Keratinocyte (primary cell): ENCODE data around the gene SCARB1.

Experiments used
- EZH2 ChIP-seq: IDR thresholded peaks from one replicate; pipeline ENCODE4 v1.6.1; 2012; ENCODE audit warnings: inconsistent platforms, mild to moderate bottlenecking, low read length, moderate library complexity
- TF ChIP-seq, protein P1 (sequence below), 3 experiments: IDR thresholded peaks in 1 of 3; conservative IDR thresholded peaks in 1 of 3; optimal IDR thresholded peaks in 1 of 3; 2 replicates in 2 of 3; 3 replicates in 1 of 3; pipeline versions ENCODE3 to v1.5.1; 2011; ENCODE audit warnings: low read length in 3 of 3, mild to moderate bottlenecking in 3 of 3, moderate library complexity in 2 of 3, control low read depth in 1 of 3, inconsistent platforms in 1 of 3; ENCODE audit not compliant: insufficient read depth in 2 of 3; ENCODE audit errors: extremely low read depth in 1 of 3

DNA sequence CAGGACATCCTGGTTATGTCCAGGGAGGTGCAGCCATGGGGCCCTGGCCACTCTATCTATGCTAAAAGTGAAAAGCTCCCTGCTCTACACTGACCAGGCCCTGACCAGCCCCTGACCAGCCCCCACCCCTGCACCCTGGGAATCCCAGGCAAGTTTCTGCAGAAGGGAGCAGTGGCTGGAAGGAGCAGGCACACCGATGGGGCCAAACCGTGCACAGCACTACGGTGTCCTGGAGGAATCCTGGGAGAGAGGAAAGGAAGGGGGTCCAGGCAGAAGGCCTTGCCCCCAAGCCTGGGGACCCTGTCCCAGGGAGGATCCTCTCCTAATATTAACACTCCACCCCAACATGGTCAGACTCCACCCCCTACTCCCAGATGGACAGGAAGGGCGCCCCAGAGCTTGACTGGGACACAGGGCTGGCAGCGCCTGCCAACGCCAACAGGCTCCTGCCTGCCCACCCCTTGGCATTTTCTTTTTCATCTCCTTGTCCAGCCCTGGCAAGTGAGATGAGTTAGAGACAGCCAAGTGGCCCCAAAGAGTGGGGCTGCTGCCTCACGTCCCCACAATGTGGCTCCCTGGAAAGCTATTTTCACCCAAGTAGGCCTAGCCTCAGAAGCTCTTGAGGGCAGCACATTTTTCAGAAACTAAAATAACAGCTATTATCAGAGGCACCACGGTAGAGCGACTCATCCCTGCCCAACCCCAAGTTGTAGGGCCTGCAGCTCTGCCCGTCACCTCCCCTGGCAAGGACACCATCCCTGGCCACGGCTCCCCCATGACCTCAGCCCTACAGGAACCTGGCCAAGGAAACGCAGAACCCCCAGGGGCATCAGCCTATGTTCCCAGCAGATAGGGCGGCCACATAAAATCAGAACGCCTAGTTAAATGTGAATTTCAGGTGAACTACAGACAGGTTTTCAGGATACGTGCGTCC, 82.6 kb downstream of the SCARB1 start:
- TF ChIP-seq, protein P1, sequence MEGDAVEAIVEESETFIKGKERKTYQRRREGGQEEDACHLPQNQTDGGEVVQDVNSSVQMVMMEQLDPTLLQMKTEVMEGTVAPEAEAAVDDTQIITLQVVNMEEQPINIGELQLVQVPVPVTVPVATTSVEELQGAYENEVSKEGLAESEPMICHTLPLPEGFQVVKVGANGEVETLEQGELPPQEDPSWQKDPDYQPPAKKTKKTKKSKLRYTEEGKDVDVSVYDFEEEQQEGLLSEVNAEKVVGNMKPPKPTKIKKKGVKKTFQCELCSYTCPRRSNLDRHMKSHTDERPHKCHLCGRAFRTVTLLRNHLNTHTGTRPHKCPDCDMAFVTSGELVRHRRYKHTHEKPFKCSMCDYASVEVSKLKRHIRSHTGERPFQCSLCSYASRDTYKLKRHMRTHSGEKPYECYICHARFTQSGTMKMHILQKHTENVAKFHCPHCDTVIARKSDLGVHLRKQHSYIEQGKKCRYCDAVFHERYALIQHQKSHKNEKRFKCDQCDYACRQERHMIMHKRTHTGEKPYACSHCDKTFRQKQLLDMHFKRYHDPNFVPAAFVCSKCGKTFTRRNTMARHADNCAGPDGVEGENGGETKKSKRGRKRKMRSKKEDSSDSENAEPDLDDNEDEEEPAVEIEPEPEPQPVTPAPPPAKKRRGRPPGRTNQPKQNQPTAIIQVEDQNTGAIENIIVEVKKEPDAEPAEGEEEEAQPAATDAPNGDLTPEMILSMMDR (optimal IDR thresholded peaks at IDR 0.05 in 1 of 3, IDR thresholded peaks at IDR 0.05 in 1 of 3, conservative IDR thresholded peaks at IDR 0.05 in 1 of 3; ENCODE audit: extremely low read depth in 1 of 3, insufficient read depth in 2 of 3, low read length in 3 of 3), result no peak
- no peak for TF ChIP-seq EZH2
